ENCODE data around the gene NHSL2.
"Not testable (repeated sequence)": the region's sequence is repeated elsewhere in the genome, so short reads cannot be mapped to it uniquely, and the experiment has no call there.

DNA sequence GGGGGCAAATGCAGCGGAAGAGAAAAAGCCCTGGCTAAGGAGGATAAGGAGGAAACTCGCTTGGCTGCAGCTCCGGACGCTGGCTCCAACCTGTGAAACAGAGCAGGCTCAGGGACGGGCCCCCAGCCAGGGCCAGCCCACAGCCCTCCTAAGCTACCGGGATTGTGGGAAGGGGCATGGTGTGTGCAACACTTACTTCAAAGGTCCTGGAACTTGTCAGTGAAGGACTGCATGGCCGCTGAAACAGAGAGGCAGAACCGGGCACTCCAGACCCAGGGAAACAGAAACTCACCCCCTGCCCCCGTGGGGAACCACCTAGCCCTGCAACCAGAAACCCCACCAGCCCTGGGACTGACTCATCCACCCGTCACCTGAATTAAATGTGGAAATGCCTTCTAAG, 41.1 kb upstream of the NHSL2 start:
- TF ChIP-seq, protein P1, sequence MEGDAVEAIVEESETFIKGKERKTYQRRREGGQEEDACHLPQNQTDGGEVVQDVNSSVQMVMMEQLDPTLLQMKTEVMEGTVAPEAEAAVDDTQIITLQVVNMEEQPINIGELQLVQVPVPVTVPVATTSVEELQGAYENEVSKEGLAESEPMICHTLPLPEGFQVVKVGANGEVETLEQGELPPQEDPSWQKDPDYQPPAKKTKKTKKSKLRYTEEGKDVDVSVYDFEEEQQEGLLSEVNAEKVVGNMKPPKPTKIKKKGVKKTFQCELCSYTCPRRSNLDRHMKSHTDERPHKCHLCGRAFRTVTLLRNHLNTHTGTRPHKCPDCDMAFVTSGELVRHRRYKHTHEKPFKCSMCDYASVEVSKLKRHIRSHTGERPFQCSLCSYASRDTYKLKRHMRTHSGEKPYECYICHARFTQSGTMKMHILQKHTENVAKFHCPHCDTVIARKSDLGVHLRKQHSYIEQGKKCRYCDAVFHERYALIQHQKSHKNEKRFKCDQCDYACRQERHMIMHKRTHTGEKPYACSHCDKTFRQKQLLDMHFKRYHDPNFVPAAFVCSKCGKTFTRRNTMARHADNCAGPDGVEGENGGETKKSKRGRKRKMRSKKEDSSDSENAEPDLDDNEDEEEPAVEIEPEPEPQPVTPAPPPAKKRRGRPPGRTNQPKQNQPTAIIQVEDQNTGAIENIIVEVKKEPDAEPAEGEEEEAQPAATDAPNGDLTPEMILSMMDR (IDR thresholded peaks at IDR 0.05; ENCODE audit: low read depth, low read length): not testable (repeated sequence)
- not testable (repeated sequence) for TF ChIP-seq MYC (IDR thresholded peaks at IDR 0.05; ENCODE audit: low read depth, low read length); POLR2A (IDR thresholded peaks at IDR 0.05; ENCODE audit: extremely low read depth, insufficient read length)
- TF ChIP-seq, protein P2, sequence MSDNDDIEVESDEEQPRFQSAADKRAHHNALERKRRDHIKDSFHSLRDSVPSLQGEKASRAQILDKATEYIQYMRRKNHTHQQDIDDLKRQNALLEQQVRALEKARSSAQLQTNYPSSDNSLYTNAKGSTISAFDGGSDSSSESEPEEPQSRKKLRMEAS (IDR thresholded peaks at IDR 0.05; ENCODE audit: low read depth, low read length): not testable (repeated sequence)

All from NB4 (cell line).